ENCODE measurements around the gene OR56B1. TPM values are rescaled to one million over a fixed set of nuclear protein-coding genes. Genes with fewer than 3 reads are reported as not detected.
"Not testable (repeated sequence)": the region's sequence is repeated elsewhere in the genome, so short reads cannot be mapped to it uniquely, and the experiment has no call there.

OR56B1 gene
- polyA plus RNA-seq (2013, experiment 1 of 4) = not detected
- polyA plus RNA-seq (2013, experiment 2 of 4) = not detected
- polyA plus RNA-seq (2013, experiment 3 of 4) = not detected
- not detected for polyA plus RNA-seq (2013, experiment 4 of 4)

DNA sequence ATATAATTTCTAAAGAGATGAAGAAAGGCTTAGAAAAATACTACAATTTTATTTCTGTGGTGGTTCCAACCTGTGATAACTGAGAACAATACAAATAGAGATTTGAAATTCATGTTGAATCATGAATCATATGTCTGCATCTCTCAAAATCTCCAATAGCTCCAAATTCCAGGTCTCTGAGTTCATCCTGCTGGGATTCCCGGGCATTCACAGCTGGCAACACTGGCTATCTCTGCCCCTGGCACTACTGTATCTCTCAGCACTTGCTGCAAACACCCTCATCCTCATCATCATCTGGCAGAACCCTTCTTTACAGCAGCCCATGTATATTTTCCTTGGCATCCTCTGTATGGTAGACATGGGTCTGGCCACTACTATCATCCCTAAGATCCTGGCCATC is at the start of gene OR56B1:
Gene OR56B1, plus strand, starts transcription at position 53 of the 400 bp plus-strand sequence. Its CDS starts 69 bp downstream, at position 122.
- H3K4me3 ChIP-seq (ENCODE audit: insufficient read depth, low read depth, low read length) = no peak within 1 kb of the TSS
- WGBS, 2 experiments = 82 to 94% methylated on average over 1 of the region's 1 CpG
- no peaks in the 10 kb centered on the region for H3K27me3 ChIP-seq (ENCODE audit: control insufficient read depth, insufficient read depth, low read length, poor library complexity, severe bottlenecking)
- no peaks in the 10 kb centered on the region for H3K36me3 ChIP-seq (ENCODE audit: control insufficient read depth, insufficient read depth, low read length)
- peaks cover 4% of the 10 kb centered on the region for H3K4me1 ChIP-seq (ENCODE audit: control insufficient read depth, insufficient read depth, low read length)
- H3K27ac ChIP-seq (ENCODE audit: insufficient read depth, low read depth, low read length, poor library complexity, severe bottlenecking) = no peak within 1 kb of the TSS
- H3K9me3 ChIP-seq (ENCODE audit: control insufficient read depth, low read length) = no peaks in the 10 kb centered on the region

GRCh38 chr11:5688482-5688881 is 47.8 kb upstream of the OR56B1 start:
- Histone ChIP-seq H3K27me3 (ENCODE audit: control insufficient read depth, insufficient read depth, low read length, poor library complexity, severe bottlenecking) (no peaks in the 10 kb centered on the region), H3K36me3 (ENCODE audit: control insufficient read depth, insufficient read depth, low read length) (no peaks in the 10 kb centered on the region), H3K4me1 (ENCODE audit: control insufficient read depth, insufficient read depth, low read length) (peaks cover 5% of the 10 kb centered on the region), H3K4me3 (ENCODE audit: insufficient read depth, low read depth, low read length) (no peak overlapping the region), H3K27ac (ENCODE audit: insufficient read depth, low read depth, low read length, poor library complexity, severe bottlenecking) (no peak overlapping the region), H3K9me3 (ENCODE audit: control insufficient read depth, low read length) (no peaks in the 10 kb centered on the region)
- WGBS, 2 experiments = 86 to 100% methylated on average over 1 of the region's 1 CpG

DNA sequence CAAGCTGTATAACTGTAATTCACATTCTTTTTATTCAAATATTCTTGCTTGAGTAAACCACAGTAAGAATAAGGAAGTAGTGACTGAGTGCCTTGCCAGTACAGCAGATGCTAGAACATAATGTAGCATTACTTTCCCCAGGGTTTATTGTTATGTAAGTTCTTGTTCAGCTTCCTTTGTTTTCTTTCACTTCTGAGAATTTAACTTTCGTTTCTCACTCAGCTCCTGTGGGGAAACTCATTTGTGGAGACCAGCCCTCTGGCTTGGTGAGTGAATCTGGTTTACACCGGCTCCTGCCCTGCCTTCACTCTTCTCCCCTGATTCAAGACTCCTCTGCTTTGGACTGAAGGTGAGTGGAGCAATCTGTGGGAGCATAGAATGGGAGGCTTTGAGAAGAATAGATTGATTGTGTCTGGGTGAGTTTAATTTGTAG is 46.7 kb upstream of the OR56B1 start, which contains the start of gene TRIM22:
Gene TRIM22, plus strand, starts transcription at position 240 of the 433 bp plus-strand sequence. CDS start 6,443 bp downstream, outside the sequence.
- no peaks in the 10 kb centered on the region for H3K9me3 ChIP-seq (ENCODE audit: control insufficient read depth, low read length)
- 13 to 19% methylated on average over 2 of the region's 2 CpGs for WGBS, 2 experiments
- H3K4me1 ChIP-seq (ENCODE audit: control insufficient read depth, insufficient read depth, low read length) = no peaks in the 10 kb centered on the region
- peak within 1 kb of the TSS; percentile 22 for H3K27ac ChIP-seq (ENCODE audit: insufficient read depth, low read depth, low read length, poor library complexity, severe bottlenecking)
- no peaks in the 10 kb centered on the region for H3K36me3 ChIP-seq (ENCODE audit: control insufficient read depth, insufficient read depth, low read length)
- no peak within 1 kb of the TSS for H3K4me3 ChIP-seq (ENCODE audit: insufficient read depth, low read depth, low read length)
- no peaks in the 10 kb centered on the region for H3K27me3 ChIP-seq (ENCODE audit: control insufficient read depth, insufficient read depth, low read length, poor library complexity, severe bottlenecking)

GRCh38 chr11:5690216-5690615 is 46.0 kb upstream of the OR56B1 start:
- H3K4me3 ChIP-seq (ENCODE audit: insufficient read depth, low read depth, low read length) = no peak overlapping the region
- no peaks in the 10 kb centered on the region for H3K27me3 ChIP-seq (ENCODE audit: control insufficient read depth, insufficient read depth, low read length, poor library complexity, severe bottlenecking)
- WGBS, 2 experiments = 76 to 79% methylated on average over 3 to 5 of the region's 5 CpGs
- no peak overlapping the region for H3K27ac ChIP-seq (ENCODE audit: insufficient read depth, low read depth, low read length, poor library complexity, severe bottlenecking)
- H3K36me3 ChIP-seq (ENCODE audit: control insufficient read depth, insufficient read depth, low read length) = no peaks in the 10 kb centered on the region
- no peaks in the 10 kb centered on the region for H3K4me1 ChIP-seq (ENCODE audit: control insufficient read depth, insufficient read depth, low read length)
- H3K9me3 ChIP-seq (ENCODE audit: control insufficient read depth, low read length) = no peaks in the 10 kb centered on the region

GRCh38 chr11:5690736-5691135 is 45.5 kb upstream of the OR56B1 start:
- Histone ChIP-seq H3K4me3 (ENCODE audit: insufficient read depth, low read depth, low read length) (no peak overlapping the region), H3K36me3 (ENCODE audit: control insufficient read depth, insufficient read depth, low read length) (no peaks in the 10 kb centered on the region), H3K27me3 (ENCODE audit: control insufficient read depth, insufficient read depth, low read length, poor library complexity, severe bottlenecking) (no peaks in the 10 kb centered on the region), H3K9me3 (ENCODE audit: control insufficient read depth, low read length) (no peaks in the 10 kb centered on the region), H3K27ac (ENCODE audit: insufficient read depth, low read depth, low read length, poor library complexity, severe bottlenecking) (no peak overlapping the region), H3K4me1 (ENCODE audit: control insufficient read depth, insufficient read depth, low read length) (no peaks in the 10 kb centered on the region)
- WGBS, 2 experiments = 93 to 94% methylated on average over 5 of the region's 5 CpGs

DNA sequence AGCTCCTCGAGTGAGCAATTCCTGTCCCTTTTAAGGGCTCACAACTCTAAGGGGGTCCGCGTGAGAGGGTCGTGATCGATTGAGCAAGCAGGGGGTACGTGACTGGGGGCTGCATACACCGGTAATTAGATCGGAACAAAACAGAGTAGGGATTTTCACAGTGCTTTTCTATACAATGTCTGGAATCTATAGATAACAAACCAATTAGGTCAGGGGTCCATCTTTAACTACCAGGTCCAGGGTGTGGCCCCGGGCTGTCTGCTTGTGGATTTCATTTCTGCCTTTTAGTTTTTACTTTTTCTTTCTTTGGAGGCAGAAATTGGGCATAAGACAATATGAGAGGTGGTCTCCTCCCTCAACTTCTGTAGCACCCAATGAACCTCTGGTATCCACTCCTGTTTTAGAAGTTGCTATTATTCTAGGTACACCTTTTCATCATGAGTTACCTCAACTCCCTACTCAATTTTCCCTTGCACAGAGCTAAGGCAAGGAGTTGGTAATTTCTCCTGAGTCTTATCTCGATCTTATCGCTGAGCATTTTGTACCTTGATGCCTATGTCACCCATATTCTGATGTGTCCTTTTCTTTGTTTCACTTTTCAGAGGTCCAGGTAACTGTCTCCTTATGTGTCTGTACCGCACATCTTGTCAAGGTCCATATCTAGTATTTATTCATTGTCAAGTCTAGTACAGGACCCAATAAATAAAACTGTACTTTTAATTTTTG is 44.8 kb upstream of the OR56B1 start:
- not testable (repeated sequence) for H3K4me3 ChIP-seq (ENCODE audit: insufficient read depth, low read depth, low read length); H3K36me3 ChIP-seq (ENCODE audit: control insufficient read depth, insufficient read depth, low read length); H3K4me1 ChIP-seq (ENCODE audit: control insufficient read depth, insufficient read depth, low read length); H3K27me3 ChIP-seq (ENCODE audit: control insufficient read depth, insufficient read depth, low read length, poor library complexity, severe bottlenecking); H3K27ac ChIP-seq (ENCODE audit: insufficient read depth, low read depth, low read length, poor library complexity, severe bottlenecking); H3K9me3 ChIP-seq (ENCODE audit: control insufficient read depth, low read length)
- WGBS, 2 experiments = 83 to 90% methylated on average over 11 to 12 of the region's 12 CpGs

DNA sequence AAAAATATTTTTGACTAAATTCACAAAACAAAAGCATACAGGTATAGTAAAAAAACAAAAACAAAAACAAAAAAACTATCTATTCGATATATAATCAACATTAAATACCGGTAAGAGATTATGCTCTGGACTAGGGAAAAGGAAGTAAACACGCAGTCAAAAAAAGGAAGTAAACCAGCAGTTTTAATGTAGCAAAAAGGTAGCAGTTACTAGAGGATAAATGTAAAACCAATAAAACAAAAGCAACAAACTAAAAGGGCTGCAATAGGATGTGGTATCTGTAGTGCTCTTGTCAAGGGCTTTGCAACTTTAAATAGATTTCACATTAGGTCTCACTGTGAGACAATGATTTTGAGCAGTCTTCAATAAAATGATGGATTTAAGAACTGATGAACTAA is 44.3 kb upstream of the OR56B1 start:
- Histone ChIP-seq H3K36me3 (ENCODE audit: control insufficient read depth, insufficient read depth, low read length) (no peaks in the 10 kb centered on the region), H3K9me3 (ENCODE audit: control insufficient read depth, low read length) (no peaks in the 10 kb centered on the region), H3K27me3 (ENCODE audit: control insufficient read depth, insufficient read depth, low read length, poor library complexity, severe bottlenecking) (no peaks in the 10 kb centered on the region), H3K4me1 (ENCODE audit: control insufficient read depth, insufficient read depth, low read length) (no peaks in the 10 kb centered on the region), H3K4me3 (ENCODE audit: insufficient read depth, low read depth, low read length) (no peak overlapping the region), H3K27ac (ENCODE audit: insufficient read depth, low read depth, low read length, poor library complexity, severe bottlenecking) (no peak overlapping the region)
- 80 to 100% methylated on average over 1 to 3 of the region's 3 CpGs for WGBS, 2 experiments

DNA sequence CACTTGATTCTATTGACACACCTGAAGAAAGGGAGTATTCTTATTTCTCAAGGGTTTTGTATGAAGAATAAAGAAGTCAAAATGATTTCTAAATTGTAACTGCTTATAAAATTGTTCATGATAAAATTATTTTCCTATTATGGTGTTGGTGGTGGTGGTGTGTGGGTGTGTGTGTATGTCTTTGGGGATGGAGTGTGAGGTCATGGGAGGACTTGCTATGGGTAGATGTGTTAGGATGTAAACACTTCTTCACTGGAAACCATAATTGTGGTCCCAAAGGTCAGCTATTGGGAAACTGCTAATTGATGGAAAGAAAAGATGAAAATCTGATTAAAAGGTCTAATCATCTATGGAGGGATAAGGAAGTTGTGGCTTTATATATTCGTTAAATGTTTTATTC is 41.6 kb upstream of the OR56B1 start:
- WGBS, 2 experiments = 95 to 100% methylated on average over 1 of the region's 1 CpG
- H3K9me3 ChIP-seq (ENCODE audit: control insufficient read depth, low read length) = no peaks in the 10 kb centered on the region
- H3K4me3 ChIP-seq (ENCODE audit: insufficient read depth, low read depth, low read length) = no peak overlapping the region
- no peak overlapping the region for H3K27ac ChIP-seq (ENCODE audit: insufficient read depth, low read depth, low read length, poor library complexity, severe bottlenecking)
- H3K4me1 ChIP-seq (ENCODE audit: control insufficient read depth, insufficient read depth, low read length) = no peaks in the 10 kb centered on the region
- no peaks in the 10 kb centered on the region for H3K36me3 ChIP-seq (ENCODE audit: control insufficient read depth, insufficient read depth, low read length)
- no peaks in the 10 kb centered on the region for H3K27me3 ChIP-seq (ENCODE audit: control insufficient read depth, insufficient read depth, low read length, poor library complexity, severe bottlenecking)

- Histone ChIP-seq H3K36me3 (ENCODE audit: control insufficient read depth, insufficient read depth, low read length) (no peaks in the 10 kb centered on the region), H3K27ac (ENCODE audit: insufficient read depth, low read depth, low read length, poor library complexity, severe bottlenecking) (no peak overlapping the region), H3K9me3 (ENCODE audit: control insufficient read depth, low read length) (no peaks in the 10 kb centered on the region), H3K4me3 (ENCODE audit: insufficient read depth, low read depth, low read length) (no peak overlapping the region), H3K27me3 (ENCODE audit: control insufficient read depth, insufficient read depth, low read length, poor library complexity, severe bottlenecking) (no peaks in the 10 kb centered on the region), H3K4me1 (ENCODE audit: control insufficient read depth, insufficient read depth, low read length) (no peaks in the 10 kb centered on the region)
- WGBS, 2 experiments = 83 to 87% methylated on average over 1 of the region's 1 CpG
These were observed 40.7 kb upstream of the OR56B1 start for GRCh38 chr11:5695580-5695979.

GRCh38 chr11:5696210-5696609 is 40.0 kb upstream of the OR56B1 start:
- H3K27ac ChIP-seq (ENCODE audit: insufficient read depth, low read depth, low read length, poor library complexity, severe bottlenecking) = no peak overlapping the region
- H3K27me3 ChIP-seq (ENCODE audit: control insufficient read depth, insufficient read depth, low read length, poor library complexity, severe bottlenecking) = no peaks in the 10 kb centered on the region
- H3K9me3 ChIP-seq (ENCODE audit: control insufficient read depth, low read length) = no peaks in the 10 kb centered on the region
- 93 to 98% methylated on average over 2 of the region's 2 CpGs for WGBS, 2 experiments
- H3K36me3 ChIP-seq (ENCODE audit: control insufficient read depth, insufficient read depth, low read length) = no peaks in the 10 kb centered on the region
- no peaks in the 10 kb centered on the region for H3K4me1 ChIP-seq (ENCODE audit: control insufficient read depth, insufficient read depth, low read length)
- H3K4me3 ChIP-seq (ENCODE audit: insufficient read depth, low read depth, low read length) = no peak overlapping the region

Measured in ectodermal cell (in vitro differentiated cells).